CD4-positive, alpha-beta T cell treated with Interleukin-17A for 1 hour (primary cell): ENCODE measurements around the gene PPFIA2.

Source experiments
- DNase-seq: peaks from one replicate; pipeline ENCODE4 v3.0.0-alpha.2; 2020

The PPFIA2 gene

DNA sequence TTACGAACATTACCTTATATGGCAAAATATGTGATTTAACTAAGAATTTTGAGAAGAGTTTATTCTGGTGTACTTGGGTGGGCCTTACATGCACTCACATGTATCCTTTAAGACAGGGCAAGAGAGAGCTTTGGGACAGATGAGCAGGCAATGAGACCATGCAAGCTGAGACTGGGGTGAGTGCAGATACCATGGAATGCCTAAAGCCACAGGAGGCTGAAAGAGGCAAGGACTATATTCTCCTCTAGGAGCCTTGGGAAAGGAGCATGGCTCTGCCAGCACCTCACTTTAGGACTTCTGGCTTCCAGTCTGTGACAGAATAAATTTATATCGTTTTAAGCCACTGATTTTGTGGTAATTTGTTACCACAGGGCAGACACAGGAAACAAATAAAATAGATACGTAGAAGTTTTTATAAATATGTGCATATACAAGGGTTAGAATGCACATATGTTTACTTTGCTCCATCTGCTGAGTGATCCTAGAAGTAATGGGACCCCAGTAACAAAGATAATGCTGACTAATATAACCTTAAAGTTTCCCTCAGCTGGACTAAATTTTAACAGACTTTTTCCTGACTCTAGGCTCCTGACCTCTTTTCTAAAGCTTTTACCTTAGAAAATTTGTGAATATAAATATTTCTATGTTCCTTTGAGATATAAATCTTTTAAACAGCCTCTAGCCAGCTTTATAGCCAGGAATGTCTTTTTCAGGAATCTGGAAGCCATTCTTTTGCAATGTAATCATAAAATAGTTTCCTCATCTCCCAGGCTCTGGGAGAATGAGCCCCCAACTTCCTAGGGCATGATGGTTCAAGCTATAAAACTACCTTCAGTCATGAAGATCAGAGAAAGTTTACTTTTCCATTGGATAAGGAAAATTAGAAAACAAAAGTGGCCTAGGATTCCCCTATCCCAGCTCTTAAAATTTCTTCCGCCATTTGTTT is 216.8 kb downstream of the PPFIA2 start:
- no peak for DNase-seq

GRCh38 chr12:81541121-81541520 is 218.0 kb downstream of the PPFIA2 start:
- no peak for DNase-seq

- no peak for DNase-seq
Measured at GRCh38 chr12:81539279-81539678, 219.9 kb downstream of the PPFIA2 start.

- DNase-seq: no peak
Measured at GRCh38 chr12:81533054-81533453, 226.1 kb downstream of the PPFIA2 start.

DNA sequence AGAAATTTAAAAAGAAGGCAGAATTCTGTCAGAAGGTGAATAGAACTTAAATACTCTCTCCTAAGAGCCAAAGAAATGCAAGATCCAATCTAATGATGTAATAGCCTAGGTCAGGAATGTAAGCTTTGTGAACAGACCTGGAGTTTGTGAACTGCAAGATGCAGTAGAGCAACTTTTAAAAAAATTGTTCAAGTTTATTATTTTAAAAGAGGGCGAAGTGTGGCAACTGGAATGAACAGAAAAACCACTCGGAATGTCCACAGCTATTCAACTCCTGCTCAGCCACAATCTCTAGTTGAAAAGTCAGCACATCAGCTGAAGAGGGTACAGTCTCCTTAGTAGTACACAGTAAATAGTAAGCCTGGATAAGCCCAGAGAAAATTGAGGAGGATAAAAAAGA is 228.8 kb downstream of the PPFIA2 start:
- DNase-seq: no peak

DNA sequence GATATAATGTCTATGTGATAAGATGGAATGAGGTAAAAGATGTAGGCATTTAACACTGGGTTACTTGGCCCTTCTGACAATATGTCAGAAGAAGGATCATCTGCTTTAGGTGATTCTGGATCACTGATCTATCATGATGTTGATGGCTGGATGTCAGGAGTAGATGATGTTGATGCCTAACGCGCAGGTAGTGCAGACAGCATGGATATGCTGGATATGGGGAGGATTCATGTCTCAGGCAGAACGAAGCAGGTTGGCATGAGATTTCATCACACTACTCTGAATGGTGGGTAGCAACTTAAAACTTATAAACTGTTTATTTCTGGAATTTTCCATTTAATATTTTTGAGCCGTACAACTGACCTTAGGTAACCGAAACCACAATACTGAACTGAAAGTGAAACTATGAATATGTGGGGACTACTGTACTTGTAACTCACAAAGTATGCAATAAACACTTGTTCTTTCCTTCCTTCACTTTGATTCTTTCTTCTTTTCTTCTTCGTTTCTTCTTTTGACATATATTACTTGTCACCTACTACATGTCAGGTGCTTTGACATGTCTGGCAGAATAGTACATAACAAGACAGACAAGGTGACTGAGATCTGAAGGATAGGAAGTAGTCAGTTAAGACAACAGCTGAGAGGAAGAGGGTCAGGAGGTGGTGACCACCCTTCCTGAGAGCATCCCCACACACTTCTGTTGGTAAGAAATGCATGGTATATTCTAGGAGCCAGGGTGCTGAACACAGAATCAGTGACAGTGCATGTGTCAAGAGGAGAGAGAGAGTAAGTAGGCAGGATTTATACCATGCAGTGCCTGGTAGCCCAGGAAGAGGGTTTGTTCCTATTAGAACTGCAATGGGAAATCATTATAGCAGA is 238.8 kb downstream of the PPFIA2 start:
- no peak for DNase-seq

DNA sequence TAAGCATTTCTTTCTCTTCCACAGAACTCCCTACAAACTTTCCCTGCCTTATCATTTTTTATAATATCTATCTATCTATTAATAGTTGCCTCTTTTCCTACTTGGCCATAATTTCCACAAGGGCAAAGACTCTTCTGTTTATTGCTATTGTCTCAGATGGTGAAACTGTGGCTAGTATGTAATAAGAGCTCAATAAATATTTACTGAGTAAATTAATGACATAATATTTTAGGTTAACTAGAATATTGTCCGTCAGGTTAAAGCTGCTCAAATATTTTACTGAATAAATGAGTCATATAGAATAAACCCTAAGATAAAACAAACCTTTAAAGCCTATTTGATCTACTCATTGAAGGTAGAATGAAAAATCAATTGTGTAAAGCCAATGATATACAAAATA is 240.5 kb downstream of the PPFIA2 start:
- no peak for DNase-seq

- DNase-seq: no peak
Measured at GRCh38 chr12:81517296-81517695, 241.9 kb downstream of the PPFIA2 start.

DNA sequence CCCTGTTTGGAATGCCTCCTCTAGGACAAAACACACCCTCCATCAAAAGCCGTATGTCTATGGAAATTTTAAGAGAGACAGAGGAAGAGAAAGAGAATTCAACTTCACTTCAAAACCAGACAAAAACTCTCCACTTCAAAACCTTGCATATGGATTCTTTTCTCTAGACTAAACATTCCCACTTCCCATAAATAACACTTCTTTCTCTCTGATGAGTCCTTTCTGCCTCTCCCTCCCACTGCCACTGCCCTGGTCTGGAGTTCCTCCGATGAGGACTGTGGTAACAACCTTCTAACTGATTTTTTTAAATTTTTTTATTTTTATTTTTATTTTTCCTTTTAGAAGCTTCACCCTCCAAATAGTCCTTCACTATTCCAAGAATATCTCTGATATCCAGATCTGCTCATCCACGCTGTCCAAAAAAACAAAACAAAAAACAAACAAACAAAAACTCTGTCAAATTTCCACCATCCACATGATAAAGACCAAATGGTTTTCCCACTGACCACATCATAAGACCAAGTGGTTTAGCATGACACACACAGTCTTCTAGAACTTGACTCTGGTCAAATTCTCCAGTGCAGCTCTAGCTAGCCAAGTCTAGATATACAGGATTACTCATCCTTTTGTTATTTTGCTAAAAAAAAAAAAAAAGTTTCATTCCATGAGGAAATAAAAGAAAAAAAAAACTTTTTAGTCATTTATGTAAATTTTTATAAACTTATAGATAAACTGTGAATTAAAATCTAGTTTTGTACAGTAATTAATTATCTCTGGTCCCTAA is 256.0 kb downstream of the PPFIA2 start:
- no peak for DNase-seq

GRCh38 chr12:81500788-81501187 is 258.4 kb downstream of the PPFIA2 start:
- DNase-seq: no peak

- no peak for DNase-seq
Measured at GRCh38 chr12:81499809-81500208, 259.3 kb downstream of the PPFIA2 start.

DNA sequence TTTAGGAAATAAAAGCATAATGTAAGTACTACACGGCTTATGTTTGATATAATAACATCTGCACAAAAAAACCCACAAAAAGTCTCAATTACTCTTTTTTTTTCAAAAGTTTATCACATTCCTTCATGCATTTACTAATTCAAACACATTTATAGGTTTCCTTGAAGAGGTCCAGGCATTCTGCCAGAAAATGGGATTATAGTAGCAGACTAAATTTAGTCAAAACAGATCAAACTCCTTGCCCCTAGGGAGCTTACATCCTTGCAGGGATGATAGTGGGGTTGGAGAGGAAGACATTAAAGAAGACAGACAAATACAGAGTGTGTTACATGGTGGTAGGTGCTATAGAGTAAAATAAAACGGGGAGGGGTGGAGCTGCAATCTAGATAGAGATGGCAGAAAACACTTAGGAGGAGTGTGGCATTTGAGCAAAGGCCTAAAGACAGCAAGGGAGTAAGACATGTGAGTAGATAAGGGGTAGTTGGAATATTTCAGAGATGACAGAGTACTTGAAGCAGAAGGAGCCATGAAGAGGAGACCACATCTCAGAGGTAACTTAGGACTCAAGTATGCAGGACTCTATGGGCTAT is 266.9 kb downstream of the PPFIA2 start:
- DNase-seq: no peak

- no peak for DNase-seq
Measured at GRCh38 chr12:81472934-81473333, 286.2 kb downstream of the PPFIA2 start.

GRCh38 chr12:81470923-81471322 is 288.2 kb downstream of the PPFIA2 start:
- no peak for DNase-seq

- DNase-seq: no peak
Measured at GRCh38 chr12:81468206-81468605, 290.9 kb downstream of the PPFIA2 start.

DNA sequence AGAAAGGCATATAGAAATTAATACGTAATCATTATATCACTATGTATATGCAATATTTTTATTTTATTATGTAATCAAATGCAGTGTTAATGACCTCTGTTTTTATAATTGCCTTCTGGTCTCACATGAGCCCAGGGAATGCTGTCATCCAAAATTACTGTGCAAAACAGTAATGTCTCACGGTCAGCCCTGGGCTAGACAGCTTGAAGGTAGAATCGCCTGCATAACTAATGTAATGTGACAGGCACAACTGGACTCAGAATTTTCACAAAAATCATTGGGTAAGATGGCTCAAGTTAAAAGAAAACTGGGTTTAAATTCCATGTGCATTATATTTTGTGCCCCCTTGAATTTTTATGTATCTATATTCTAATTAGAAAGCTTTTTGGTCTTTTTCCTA is 293.3 kb downstream of the PPFIA2 start:
- DNase-seq: no peak

DNA sequence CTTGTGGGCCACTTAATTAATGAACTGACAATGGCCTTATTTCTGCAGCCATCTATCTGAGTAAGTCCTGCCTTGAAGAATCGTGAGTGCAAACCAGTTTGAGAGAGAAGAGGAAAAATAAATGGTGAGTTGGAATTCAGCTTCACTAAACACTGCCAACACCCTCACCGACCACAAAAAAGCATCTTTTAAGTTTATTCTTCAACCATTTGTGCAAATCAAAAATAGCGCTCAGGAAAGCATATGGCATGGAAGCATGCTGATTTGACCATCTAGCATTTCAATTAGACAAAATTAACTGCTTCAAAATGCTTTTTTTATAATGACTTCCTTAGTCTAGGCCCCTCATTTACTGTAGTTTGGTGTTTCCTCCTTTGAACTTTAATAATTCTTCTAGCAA is 294.0 kb downstream of the PPFIA2 start:
- DNase-seq: no peak

DNA sequence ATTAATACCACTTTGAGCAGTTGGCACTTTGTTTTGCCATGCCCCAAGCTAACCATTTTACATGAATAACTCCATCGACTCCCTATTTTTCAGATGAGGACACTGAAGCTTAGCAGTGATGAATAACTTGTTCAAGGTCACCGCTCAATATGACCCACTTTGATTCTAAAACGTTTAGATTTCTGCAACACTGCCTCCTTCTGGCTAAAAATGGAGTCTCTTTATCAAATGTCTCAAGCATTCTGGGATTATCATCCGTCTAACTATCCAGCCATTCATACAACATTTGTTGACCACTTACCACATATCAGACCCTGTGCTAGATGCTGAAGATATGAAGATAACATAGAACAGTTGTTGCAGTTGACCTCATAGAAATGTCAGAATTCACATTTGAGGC is 298.0 kb downstream of the PPFIA2 start:
- no peak for DNase-seq

- no peak for DNase-seq
Measured at GRCh38 chr12:81450920-81451739, 308.0 kb downstream of the PPFIA2 start.

DNA sequence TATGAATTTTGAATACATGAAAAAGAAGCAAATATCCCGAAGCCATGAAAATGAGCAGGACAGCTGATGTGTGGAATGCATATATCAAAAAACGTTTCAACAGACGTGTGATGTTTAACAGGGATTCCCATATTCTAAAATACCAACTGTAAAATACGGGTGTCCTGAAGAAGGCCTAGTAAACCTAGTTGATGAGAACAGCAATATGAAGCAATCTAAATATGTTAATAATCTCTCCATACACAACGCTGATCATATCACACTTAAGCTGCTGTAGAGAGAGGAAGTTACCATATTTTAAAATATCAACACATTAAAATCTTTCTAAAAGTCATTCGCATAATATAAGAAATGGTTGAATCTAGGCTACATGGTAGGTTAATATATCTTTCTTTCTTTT is 317.5 kb downstream of the PPFIA2 start:
- DNase-seq: no peak

DNA sequence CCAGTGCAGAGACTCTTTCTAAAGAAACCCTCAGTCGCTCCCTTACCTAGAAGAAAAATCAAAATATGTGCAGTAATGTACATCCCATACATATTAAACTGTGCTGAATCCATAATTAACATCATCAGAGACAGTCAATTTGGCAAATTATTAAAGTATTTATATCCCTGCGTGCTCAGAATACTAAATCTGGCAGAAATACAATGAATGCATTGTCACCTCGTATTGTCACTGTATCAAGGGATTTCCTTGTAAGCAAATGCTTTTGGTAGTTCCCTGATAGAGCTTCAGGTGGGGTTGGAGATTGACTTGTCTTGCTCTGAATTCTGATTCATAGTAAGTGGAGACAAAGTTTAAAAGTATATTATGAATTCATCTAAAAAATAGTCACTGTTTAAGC is 319.1 kb downstream of the PPFIA2 start:
- no peak for DNase-seq

DNA sequence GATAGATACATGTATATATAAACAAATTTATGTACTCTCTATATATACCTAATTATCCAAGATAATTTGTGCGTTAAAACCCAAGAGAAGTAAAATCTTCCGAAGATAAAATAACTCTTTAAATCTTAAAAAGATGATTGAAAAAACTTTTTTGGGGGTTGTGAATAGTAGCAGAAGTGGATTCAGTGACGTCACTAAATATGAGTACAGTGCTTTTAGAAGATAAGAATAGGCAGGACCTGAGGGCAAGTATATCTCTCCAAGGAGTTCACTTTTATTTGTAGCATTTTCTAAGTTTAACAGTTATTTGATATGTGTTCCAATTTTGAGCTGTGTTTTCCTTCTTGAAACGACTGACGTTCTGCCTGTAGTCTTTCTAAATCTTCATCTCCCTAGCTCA is 319.8 kb downstream of the PPFIA2 start:
- no peak for DNase-seq
